GM12872 (cell line): Measurements from ENCODE around the gene IRF7.
A peak's percentile ranks its signal among the peaks of the same experiment; 100 is the strongest.

Source experiments
- CTCF ChIP-seq: IDR thresholded peaks from 3 replicates; pipeline ENCODE4 v1.5.1; 2011; ENCODE audit warnings: low read depth, mild to moderate bottlenecking, low read length, moderate library complexity; ENCODE audit not compliant: insufficient read depth

IRF7 gene

GRCh38 chr11:598005-598680, 17.6 kb downstream of the IRF7 start:
- no peak for TF ChIP-seq CTCF

- TF ChIP-seq CTCF, result peak; percentile 53; the same call in 2 of the 3 replicates
These were observed 18.5 kb downstream of the IRF7 start for GRCh38 chr11:597166-597725.

GRCh38 chr11:596374-596773, 19.4 kb downstream of the IRF7 start:
- TF ChIP-seq CTCF, result no peak

GRCh38 chr11:595400-595799, 20.4 kb downstream of the IRF7 start:
- no peak for TF ChIP-seq CTCF

GRCh38 chr11:593347-593746, 22.4 kb downstream of the IRF7 start:
- TF ChIP-seq CTCF, result no peak

GRCh38 chr11:592918-593317, 22.8 kb downstream of the IRF7 start:
- no peak for TF ChIP-seq CTCF

- TF ChIP-seq CTCF, result no peak
These were observed 23.2 kb downstream of the IRF7 start for GRCh38 chr11:592501-592900.
